Keratinocyte (primary cell): ENCODE measurements around the gene CCDC9B. TPM values are rescaled to one million over a fixed set of nuclear protein-coding genes. Genes with fewer than 3 reads are reported as not detected.
A peak's percentile ranks its signal among the peaks of the same experiment; 100 is the strongest.

ENCODE experiments used
- DNase-seq: peaks from one replicate; pipeline ENCODE4 v3.0.0-alpha.2; 2011; ENCODE audit warnings: low read depth, missing footprints, low spot score
- FAIRE-seq: peaks from 2 replicates; lab custom pipeline; 2011; peaks lifted over from hg19 to GRCh38; lab: Jason Lieb, UNC
- H2AFZ ChIP-seq: 2 replicates; pipeline ENCODE4 v1.6.0; 2012; ENCODE audit warnings: low read length, control low read depth, inconsistent platforms; ENCODE audit not compliant: control insufficient read depth
- H3K27ac ChIP-seq: 2 replicates; pipeline ENCODE4 v1.5.1; 2011; ENCODE audit warnings: low read length; ENCODE audit not compliant: control insufficient read depth, insufficient read depth
- H3K27me3 ChIP-seq: 3 replicates; pipeline ENCODE4 v1.6.0; 2011; ENCODE audit warnings: low read length; ENCODE audit not compliant: control insufficient read depth, insufficient read depth; ENCODE audit errors: extremely low read depth
- H3K36me3 ChIP-seq, 2 experiments: 2 replicates in 1 of 2; 3 replicates in 1 of 2; pipeline ENCODE4 v1.5.1; 2011; ENCODE audit warnings: low read length in 2 of 2, mild to moderate bottlenecking in 1 of 2; ENCODE audit not compliant: control insufficient read depth in 2 of 2, insufficient read depth in 2 of 2; ENCODE audit errors: extremely low read depth in 1 of 2
- H3K4me1 ChIP-seq: 3 replicates; pipeline ENCODE4 v1.5.1; 2011; ENCODE audit warnings: low read length; ENCODE audit not compliant: control insufficient read depth, insufficient read depth; ENCODE audit errors: extremely low read depth
- H3K4me2 ChIP-seq: 3 replicates; pipeline ENCODE4 v1.6.0; 2011; ENCODE audit warnings: low read depth, low read length; ENCODE audit not compliant: control insufficient read depth, insufficient read depth; ENCODE audit errors: extremely low read depth
- H3K4me3 ChIP-seq, 3 experiments: fragments of 200-600 bp in 1 of 3; sonication (generic) in 1 of 3; 2 replicates in 2 of 3; 3 replicates in 1 of 3; pipeline ENCODE4 v1.5.1; 2011 to 2016; ENCODE audit warnings: low read length in 3 of 3, mild to moderate bottlenecking in 3 of 3, control low read depth in 2 of 3, inconsistent platforms in 1 of 3, low read depth in 1 of 3, mixed read lengths in 1 of 3, mixed run types in 1 of 3, moderate library complexity in 1 of 3; ENCODE audit not compliant: control insufficient read depth in 2 of 3, insufficient read depth in 2 of 3; ENCODE audit errors: extremely low read depth in 1 of 3
- H3K79me2 ChIP-seq: 2 replicates; pipeline ENCODE4 v1.6.0; 2012; ENCODE audit warnings: low read length; ENCODE audit not compliant: control insufficient read depth, insufficient read depth
- H3K9ac ChIP-seq: 3 replicates; pipeline ENCODE4 v1.6.0; 2011; ENCODE audit warnings: low read length; ENCODE audit not compliant: control insufficient read depth, insufficient read depth; ENCODE audit errors: extremely low read depth
- H3K9me1 ChIP-seq: 3 replicates; pipeline ENCODE4 v1.6.0; 2011; ENCODE audit warnings: low read length; ENCODE audit not compliant: control insufficient read depth, insufficient read depth; ENCODE audit errors: extremely low read depth
- H3K9me3 ChIP-seq: 2 replicates; pipeline ENCODE4 v1.5.1; 2012; ENCODE audit warnings: low read depth, low read length; ENCODE audit not compliant: control insufficient read depth
- H4K20me1 ChIP-seq: 3 replicates; pipeline ENCODE4 v1.6.0; 2011; ENCODE audit warnings: low read length; ENCODE audit not compliant: control insufficient read depth, insufficient read depth; ENCODE audit errors: extremely low read depth
- EZH2 ChIP-seq: IDR thresholded peaks from one replicate; pipeline ENCODE4 v1.6.1; 2012; ENCODE audit warnings: inconsistent platforms, mild to moderate bottlenecking, low read length, moderate library complexity
- dilution Hi-C: fragments of 300-500 bp; cut with MboI; formaldehyde crosslinking; loops from one replicate; pipeline ENCODE4 v1.7.0; 2020; ENCODE audit warnings: low sequenced_read_pairs; ENCODE audit not compliant: extremely low pct_ligation_motif_present
- polyA plus RNA-seq, 5 experiments: library from polyadenylated mRNA; depleted of rRNA in 3 of 5; stranded (reverse) in 3 of 5; stranded (forward) in 1 of 5; unstranded in 1 of 5; fragments of >200 nt; gene quantifications; 1 replicate in 1 of 5; 2 replicates in 3 of 5; 3 replicates in 1 of 5; pipeline versions ENCODE4 v1.2.1 to v1.2.3, GENCODE V29; 2011 to 2012; ENCODE audit warnings: missing spikeins in 2 of 5, low read depth in 1 of 5, low replicate concordance in 1 of 5
- TF ChIP-seq, protein P1 (sequence below), 3 experiments: IDR thresholded peaks in 1 of 3; conservative IDR thresholded peaks in 1 of 3; optimal IDR thresholded peaks in 1 of 3; 2 replicates in 2 of 3; 3 replicates in 1 of 3; pipeline versions ENCODE3 to v1.5.1; 2011; ENCODE audit warnings: low read length in 3 of 3, mild to moderate bottlenecking in 3 of 3, moderate library complexity in 2 of 3, control low read depth in 1 of 3, inconsistent platforms in 1 of 3; ENCODE audit not compliant: insufficient read depth in 2 of 3; ENCODE audit errors: extremely low read depth in 1 of 3

CCDC9B gene
- polyA plus RNA-seq, 1 donor (not counting 4 experiments of a cell fraction or from before 2014, with no cell fraction given): 9.6 TPM

DNA sequence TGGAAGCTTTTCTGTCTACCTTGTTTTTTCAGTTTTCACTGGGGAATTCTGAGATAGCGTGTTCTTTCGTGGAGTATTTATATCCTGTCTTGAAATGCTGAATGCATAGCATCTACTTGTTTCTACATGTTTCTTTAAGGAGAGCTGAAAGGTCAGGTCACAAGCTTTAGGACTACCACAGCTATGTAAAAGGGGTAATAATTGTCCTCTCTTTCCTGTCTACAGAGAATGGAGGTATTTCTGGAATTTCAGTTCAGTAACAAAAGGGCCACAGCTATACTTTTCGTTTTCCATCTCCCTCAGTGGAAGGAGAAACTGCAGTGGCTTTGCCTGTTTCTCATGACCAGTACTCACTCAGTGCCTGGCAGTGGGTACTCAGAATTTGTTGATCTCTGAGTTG is 12.6 kb downstream of the CCDC9B start:
- FAIRE-seq (peak; percentile 88), DNase-seq (no peak)
- dilution Hi-C loops: no loop called here
- H3K4me3 ChIP-seq: peak overlapping the region in 2 of 3 experiments; percentile 22 to 38
- H3K4me2 ChIP-seq: peak overlapping the region; percentile 70
- peak overlapping the region; percentile 31 for H3K9ac ChIP-seq
- no peaks in the 10 kb centered on the region for H3K27me3 ChIP-seq
- H3K79me2 ChIP-seq: peaks cover 21% of the 10 kb centered on the region
- H3K9me3 ChIP-seq: no peaks in the 10 kb centered on the region
- peaks cover 4% of the 10 kb centered on the region for H3K9me1 ChIP-seq
- peaks cover 2 to 10% of the 10 kb centered on the region in 2 experiments for H3K36me3 ChIP-seq
- no peaks in the 10 kb centered on the region for H4K20me1 ChIP-seq
- H2AFZ ChIP-seq: no peak overlapping the region
- H3K27ac ChIP-seq: peak overlapping the region; percentile 44
- TF ChIP-seq EZH2: no peak
- TF ChIP-seq, protein P1, sequence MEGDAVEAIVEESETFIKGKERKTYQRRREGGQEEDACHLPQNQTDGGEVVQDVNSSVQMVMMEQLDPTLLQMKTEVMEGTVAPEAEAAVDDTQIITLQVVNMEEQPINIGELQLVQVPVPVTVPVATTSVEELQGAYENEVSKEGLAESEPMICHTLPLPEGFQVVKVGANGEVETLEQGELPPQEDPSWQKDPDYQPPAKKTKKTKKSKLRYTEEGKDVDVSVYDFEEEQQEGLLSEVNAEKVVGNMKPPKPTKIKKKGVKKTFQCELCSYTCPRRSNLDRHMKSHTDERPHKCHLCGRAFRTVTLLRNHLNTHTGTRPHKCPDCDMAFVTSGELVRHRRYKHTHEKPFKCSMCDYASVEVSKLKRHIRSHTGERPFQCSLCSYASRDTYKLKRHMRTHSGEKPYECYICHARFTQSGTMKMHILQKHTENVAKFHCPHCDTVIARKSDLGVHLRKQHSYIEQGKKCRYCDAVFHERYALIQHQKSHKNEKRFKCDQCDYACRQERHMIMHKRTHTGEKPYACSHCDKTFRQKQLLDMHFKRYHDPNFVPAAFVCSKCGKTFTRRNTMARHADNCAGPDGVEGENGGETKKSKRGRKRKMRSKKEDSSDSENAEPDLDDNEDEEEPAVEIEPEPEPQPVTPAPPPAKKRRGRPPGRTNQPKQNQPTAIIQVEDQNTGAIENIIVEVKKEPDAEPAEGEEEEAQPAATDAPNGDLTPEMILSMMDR (optimal IDR thresholded peaks at IDR 0.05 in 1 of 3, IDR thresholded peaks at IDR 0.05 in 1 of 3, conservative IDR thresholded peaks at IDR 0.05 in 1 of 3; ENCODE audit: extremely low read depth in 1 of 3, insufficient read depth in 2 of 3, low read length in 3 of 3): no peak
- peaks cover 34% of the 10 kb centered on the region for H3K4me1 ChIP-seq

DNA sequence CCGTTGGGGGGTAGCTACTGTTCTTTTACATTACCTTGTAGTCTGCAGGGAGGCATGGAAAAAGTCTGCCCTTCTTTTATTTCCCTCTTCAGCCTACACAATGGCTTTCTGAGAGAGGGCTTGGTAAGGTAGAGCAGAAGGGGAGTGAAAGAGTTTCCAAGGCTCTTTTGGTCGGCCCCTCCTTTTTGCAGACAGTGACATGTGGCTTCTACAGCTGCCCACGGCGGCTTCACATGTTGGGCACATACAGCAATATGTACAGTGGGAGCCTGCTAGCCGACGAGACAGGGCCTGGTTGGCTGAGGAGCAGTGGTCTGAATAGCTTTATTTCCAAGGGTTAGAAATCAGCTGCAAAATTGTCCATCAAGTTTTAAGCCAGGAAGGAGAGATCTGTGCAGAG is 13.3 kb downstream of the CCDC9B start:
- Histone ChIP-seq H3K79me2 (peaks cover 21% of the 10 kb centered on the region), H3K36me3 (peaks cover 0 to 10% of the 10 kb centered on the region in 2 experiments), H3K9me3 (no peaks in the 10 kb centered on the region), H3K4me1 (peaks cover 41% of the 10 kb centered on the region), H3K9ac (peak overlapping the region; percentile 31), H3K4me3 (peak overlapping the region in 1 of 3 experiments; percentile 38), H4K20me1 (no peaks in the 10 kb centered on the region), H3K4me2 (peak overlapping the region; percentile 70), H3K27me3 (no peaks in the 10 kb centered on the region), H3K27ac (peak overlapping the region; percentile 44), H2AFZ (no peak overlapping the region), H3K9me1 (peaks cover 4% of the 10 kb centered on the region)
- FAIRE-seq (peak; percentile 17), DNase-seq (no peak)
- no peak for TF ChIP-seq EZH2
- TF ChIP-seq, protein P1 (optimal IDR thresholded peaks at IDR 0.05 in 1 of 3, IDR thresholded peaks at IDR 0.05 in 1 of 3, conservative IDR thresholded peaks at IDR 0.05 in 1 of 3; ENCODE audit: extremely low read depth in 1 of 3, insufficient read depth in 2 of 3, low read length in 3 of 3): no peak
- dilution Hi-C loops: no loop called here
